Measurements from ENCODE around the gene NKIRAS1.
"Not testable (repeated sequence)": the region's sequence is repeated elsewhere in the genome, so short reads cannot be mapped to it uniquely, and the experiment has no call there.

NKIRAS1 gene

DNA sequence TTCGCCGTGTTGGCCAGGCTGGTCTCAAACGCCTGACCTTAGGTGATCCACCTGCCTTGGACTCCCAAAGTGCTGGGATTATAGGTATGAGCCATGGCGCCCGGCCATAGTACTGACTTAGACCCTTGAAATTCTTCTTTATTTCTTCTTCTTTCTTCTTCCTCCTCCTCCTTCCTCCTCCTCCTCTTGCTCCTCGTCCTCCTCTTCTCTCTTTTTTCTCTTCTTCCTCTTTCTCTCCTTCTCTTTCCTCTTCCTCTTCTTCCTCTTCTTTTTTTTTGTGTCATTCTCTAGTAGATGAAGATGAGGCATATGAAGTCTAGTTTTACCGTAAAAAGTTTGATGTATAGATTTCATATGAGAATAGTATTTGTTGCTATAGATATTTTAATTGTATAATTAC lies 9.5 kb upstream of the NKIRAS1 start:
- Histone ChIP-seq H3K27me3 (ENCODE audit: control insufficient read depth, insufficient read depth, low read length) (no peaks in the 10 kb centered on the region), H3K4me3 (ENCODE audit: low read depth, low read length) (no peak overlapping the region), H3K27ac (no peak overlapping the region), H3K36me3 (ENCODE audit: control insufficient read depth, insufficient read depth, low read length) (no peaks in the 10 kb centered on the region), H3K4me2 (ENCODE audit: low read length) (no peak overlapping the region), H3K9me3 (ENCODE audit: control insufficient read depth, low read length) (no peaks in the 10 kb centered on the region), H2AFZ (no peak overlapping the region), H3K9ac (no peak overlapping the region), H3K4me1 (no peaks in the 10 kb centered on the region), H3K79me2 (no peaks in the 10 kb centered on the region)
- TF ChIP-seq, protein P1, sequence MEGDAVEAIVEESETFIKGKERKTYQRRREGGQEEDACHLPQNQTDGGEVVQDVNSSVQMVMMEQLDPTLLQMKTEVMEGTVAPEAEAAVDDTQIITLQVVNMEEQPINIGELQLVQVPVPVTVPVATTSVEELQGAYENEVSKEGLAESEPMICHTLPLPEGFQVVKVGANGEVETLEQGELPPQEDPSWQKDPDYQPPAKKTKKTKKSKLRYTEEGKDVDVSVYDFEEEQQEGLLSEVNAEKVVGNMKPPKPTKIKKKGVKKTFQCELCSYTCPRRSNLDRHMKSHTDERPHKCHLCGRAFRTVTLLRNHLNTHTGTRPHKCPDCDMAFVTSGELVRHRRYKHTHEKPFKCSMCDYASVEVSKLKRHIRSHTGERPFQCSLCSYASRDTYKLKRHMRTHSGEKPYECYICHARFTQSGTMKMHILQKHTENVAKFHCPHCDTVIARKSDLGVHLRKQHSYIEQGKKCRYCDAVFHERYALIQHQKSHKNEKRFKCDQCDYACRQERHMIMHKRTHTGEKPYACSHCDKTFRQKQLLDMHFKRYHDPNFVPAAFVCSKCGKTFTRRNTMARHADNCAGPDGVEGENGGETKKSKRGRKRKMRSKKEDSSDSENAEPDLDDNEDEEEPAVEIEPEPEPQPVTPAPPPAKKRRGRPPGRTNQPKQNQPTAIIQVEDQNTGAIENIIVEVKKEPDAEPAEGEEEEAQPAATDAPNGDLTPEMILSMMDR (IDR thresholded peaks at IDR 0.05): no peak

DNA sequence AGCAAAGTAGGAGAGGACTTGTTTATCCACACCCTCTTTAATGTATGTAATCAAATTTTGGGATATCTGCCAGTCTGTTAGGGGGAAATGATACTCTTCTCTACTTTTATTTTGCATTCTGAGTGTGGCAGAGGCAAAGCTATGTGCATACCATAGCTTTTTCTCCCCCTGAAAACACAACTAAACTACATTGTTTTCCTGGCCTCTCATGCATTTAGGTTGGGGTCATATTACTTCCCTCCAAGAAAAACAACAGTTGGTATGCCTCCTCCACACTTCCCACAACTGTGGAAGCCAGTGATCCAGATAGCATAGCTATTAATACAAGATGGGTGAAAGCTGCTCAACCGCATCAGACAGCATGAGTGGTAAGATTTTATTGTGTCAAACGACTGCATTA lies 7.0 kb upstream of the NKIRAS1 start:
- H3K4me3 ChIP-seq (ENCODE audit: low read depth, low read length): no peak overlapping the region
- no peaks in the 10 kb centered on the region for H3K36me3 ChIP-seq (ENCODE audit: control insufficient read depth, insufficient read depth, low read length)
- no peak overlapping the region for H3K4me2 ChIP-seq (ENCODE audit: low read length)
- no peaks in the 10 kb centered on the region for H3K9me3 ChIP-seq (ENCODE audit: control insufficient read depth, low read length)
- H2AFZ ChIP-seq: no peak overlapping the region
- no peaks in the 10 kb centered on the region for H3K79me2 ChIP-seq
- no peaks in the 10 kb centered on the region for H3K27me3 ChIP-seq (ENCODE audit: control insufficient read depth, insufficient read depth, low read length)
- TF ChIP-seq, protein P1 (IDR thresholded peaks at IDR 0.05): no peak
- H3K27ac ChIP-seq: no peak overlapping the region
- H3K4me1 ChIP-seq: peaks cover 1% of the 10 kb centered on the region
- H3K9ac ChIP-seq: no peak overlapping the region

DNA sequence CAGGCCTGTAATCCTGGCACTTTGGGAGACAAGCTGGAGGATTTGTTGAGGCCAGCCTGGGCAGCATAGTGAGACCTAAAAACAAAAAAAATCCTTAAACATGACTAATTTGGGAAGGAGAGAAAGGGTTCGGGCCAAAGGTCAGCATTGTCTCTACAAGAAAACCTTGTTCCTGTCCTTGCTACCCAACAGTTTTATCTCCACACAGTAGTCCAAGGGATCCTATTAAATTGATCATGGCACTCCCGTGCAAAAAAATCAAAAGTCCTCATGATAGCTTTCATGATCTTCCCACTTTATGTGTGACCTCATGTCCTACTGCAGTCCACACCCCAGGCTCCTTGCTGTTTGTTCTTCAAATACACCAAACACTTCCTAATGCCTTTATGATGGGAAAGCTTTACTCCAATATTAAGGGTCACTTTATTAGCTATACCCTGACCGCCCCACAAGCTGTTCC lies 4.3 kb upstream of the NKIRAS1 start:
- Histone ChIP-seq H3K4me3 (ENCODE audit: low read depth, low read length) (no peak overlapping the region), H3K4me2 (ENCODE audit: low read length) (no peak overlapping the region), H3K9ac (no peak overlapping the region), H3K27ac (no peak overlapping the region), H3K4me1 (peaks cover 7% of the 10 kb centered on the region), H2AFZ (no peak overlapping the region), H3K79me2 (peaks cover 16% of the 10 kb centered on the region), H3K9me3 (ENCODE audit: control insufficient read depth, low read length) (no peaks in the 10 kb centered on the region), H3K27me3 (ENCODE audit: control insufficient read depth, insufficient read depth, low read length) (no peaks in the 10 kb centered on the region), H3K36me3 (ENCODE audit: control insufficient read depth, insufficient read depth, low read length) (no peaks in the 10 kb centered on the region)
- TF ChIP-seq, protein P1 (IDR thresholded peaks at IDR 0.05): no peak

DNA sequence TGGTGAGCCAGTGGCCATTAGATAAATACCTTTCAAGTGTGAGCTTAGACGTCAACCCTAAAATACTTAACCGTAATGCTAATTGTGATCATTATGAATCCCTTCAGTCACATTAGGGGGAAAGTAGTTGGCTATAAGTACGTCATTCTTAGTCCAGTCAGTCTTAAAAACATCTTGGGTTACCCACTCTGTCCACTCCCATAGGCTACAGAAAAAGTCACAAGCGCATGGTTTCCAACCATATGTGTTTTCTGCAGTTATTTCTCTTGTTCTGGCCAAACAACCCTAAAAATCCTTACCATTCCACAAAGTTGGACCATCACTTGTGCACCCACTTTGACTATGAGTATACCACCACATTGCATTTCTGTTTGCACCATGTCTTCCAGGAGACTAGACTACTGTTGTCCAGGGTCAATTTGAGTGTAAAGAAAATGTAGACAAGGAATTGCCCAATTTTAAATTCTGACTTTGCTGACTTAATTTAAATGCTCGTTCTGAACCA lies 3.4 kb upstream of the NKIRAS1 start:
- Histone ChIP-seq H3K4me1 (peaks cover 7% of the 10 kb centered on the region), H3K4me2 (ENCODE audit: low read length) (no peak overlapping the region), H3K4me3 (ENCODE audit: low read depth, low read length) (no peak overlapping the region), H3K9ac (no peak overlapping the region), H3K79me2 (peaks cover 16% of the 10 kb centered on the region), H3K9me3 (ENCODE audit: control insufficient read depth, low read length) (no peaks in the 10 kb centered on the region), H2AFZ (no peak overlapping the region), H3K36me3 (ENCODE audit: control insufficient read depth, insufficient read depth, low read length) (no peaks in the 10 kb centered on the region), H3K27ac (no peak overlapping the region), H3K27me3 (ENCODE audit: control insufficient read depth, insufficient read depth, low read length) (no peaks in the 10 kb centered on the region)
- TF ChIP-seq, protein P1 (IDR thresholded peaks at IDR 0.05): no peak

DNA sequence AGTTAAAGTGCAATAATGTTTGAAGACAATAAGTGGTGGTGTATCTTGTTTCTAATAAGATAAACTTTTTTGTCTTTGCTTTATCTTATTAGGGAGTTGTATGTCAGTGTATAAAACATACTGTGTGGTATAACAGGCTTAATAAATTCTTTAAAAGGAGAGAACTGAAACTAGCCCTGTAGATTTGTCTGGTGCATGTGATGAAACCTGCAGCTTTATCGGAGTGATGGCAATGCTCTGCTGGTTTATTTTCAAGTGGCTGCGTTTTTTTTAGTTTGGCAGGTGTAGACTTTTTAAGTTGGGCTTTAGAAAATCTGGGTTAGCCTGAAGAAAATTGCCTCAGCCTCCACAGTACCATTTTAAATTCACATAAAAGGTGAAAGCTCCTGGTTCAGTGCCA lies 2.8 kb upstream of the NKIRAS1 start:
- H3K4me2 ChIP-seq (ENCODE audit: low read length): no peak overlapping the region
- H3K4me1 ChIP-seq: peaks cover 7% of the 10 kb centered on the region
- H3K9me3 ChIP-seq (ENCODE audit: control insufficient read depth, low read length): no peaks in the 10 kb centered on the region
- no peak overlapping the region for H3K27ac ChIP-seq
- H3K79me2 ChIP-seq: peaks cover 16% of the 10 kb centered on the region
- no peak overlapping the region for H3K4me3 ChIP-seq (ENCODE audit: low read depth, low read length)
- H2AFZ ChIP-seq: no peak overlapping the region
- H3K9ac ChIP-seq: no peak overlapping the region
- no peaks in the 10 kb centered on the region for H3K27me3 ChIP-seq (ENCODE audit: control insufficient read depth, insufficient read depth, low read length)
- no peaks in the 10 kb centered on the region for H3K36me3 ChIP-seq (ENCODE audit: control insufficient read depth, insufficient read depth, low read length)
- TF ChIP-seq, protein P1 (IDR thresholded peaks at IDR 0.05): no peak

DNA sequence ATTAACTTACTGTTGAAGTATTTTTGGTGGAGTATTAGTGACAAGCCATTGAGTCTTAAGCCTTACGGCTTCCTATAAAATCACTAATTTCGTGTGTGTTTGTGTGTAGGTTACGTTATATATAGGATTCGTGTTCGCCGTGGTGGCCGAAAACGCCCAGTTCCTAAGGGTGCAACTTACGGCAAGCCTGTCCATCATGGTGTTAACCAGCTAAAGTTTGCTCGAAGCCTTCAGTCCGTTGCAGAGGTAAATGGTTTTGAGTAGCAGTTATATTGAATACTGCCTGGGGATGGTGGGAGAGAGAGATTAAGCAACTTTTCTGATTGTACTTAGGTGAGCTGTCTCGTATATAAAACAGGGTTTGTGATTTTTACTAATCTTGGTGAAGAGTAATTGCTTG lies 1.5 kb upstream of the NKIRAS1 start:
- Histone ChIP-seq H3K4me3 (ENCODE audit: low read depth, low read length) (peak overlapping the region; percentile 80), H3K4me2 (ENCODE audit: low read length) (peak overlapping the region; percentile 66), H3K27ac (peak overlapping the region; percentile 96), H3K79me2 (peaks cover 20% of the 10 kb centered on the region), H3K4me1 (peaks cover 11% of the 10 kb centered on the region)
- not testable (repeated sequence) for H3K36me3 ChIP-seq (ENCODE audit: control insufficient read depth, insufficient read depth, low read length); H3K9ac ChIP-seq; H3K27me3 ChIP-seq (ENCODE audit: control insufficient read depth, insufficient read depth, low read length); H3K9me3 ChIP-seq (ENCODE audit: control insufficient read depth, low read length); H2AFZ ChIP-seq

DNA sequence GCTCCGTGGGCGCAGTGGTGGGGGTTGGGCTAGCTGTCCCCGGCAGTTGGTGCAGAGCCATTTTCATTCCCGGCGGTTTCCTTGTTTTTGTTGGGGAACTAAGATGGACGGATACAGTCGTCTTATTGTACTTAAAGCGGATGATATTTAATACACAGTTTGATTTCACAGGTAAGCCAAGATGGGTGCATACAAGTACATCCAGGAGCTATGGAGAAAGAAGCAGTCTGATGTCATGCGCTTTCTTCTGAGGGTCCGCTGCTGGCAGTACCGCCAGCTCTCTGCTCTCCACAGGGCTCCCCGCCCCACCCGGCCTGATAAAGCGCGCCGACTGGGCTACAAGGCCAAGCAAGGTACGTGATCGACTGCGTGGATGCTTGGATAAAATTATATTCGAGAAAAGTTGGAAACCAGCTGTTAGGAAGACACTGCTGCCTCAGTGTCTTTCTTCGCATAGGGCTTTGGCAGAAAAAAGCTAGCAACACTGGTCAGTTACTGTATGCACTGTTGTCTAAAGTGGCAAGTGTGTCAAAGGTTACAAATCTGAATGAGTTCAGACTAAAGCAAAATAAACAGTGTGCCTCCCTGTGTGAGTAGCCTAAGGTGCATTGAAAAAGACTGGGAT lies 1.0 kb upstream of the NKIRAS1 start:
- not testable (repeated sequence) for H3K9me3 ChIP-seq (ENCODE audit: control insufficient read depth, low read length); H3K36me3 ChIP-seq (ENCODE audit: control insufficient read depth, insufficient read depth, low read length); H3K27me3 ChIP-seq (ENCODE audit: control insufficient read depth, insufficient read depth, low read length)
- Histone ChIP-seq H3K4me1 (peaks cover 11% of the 10 kb centered on the region), H3K79me2 (peaks cover 20% of the 10 kb centered on the region), H3K4me3 (ENCODE audit: low read depth, low read length) (peak overlapping the region; percentile 80), H3K9ac (peak overlapping the region; percentile 97), H2AFZ (peak overlapping the region; percentile 97), H3K4me2 (ENCODE audit: low read length) (peak overlapping the region; percentile 66), H3K27ac (peak overlapping the region; percentile 96)
